Esophagus squamous epithelium (tissue), 5 donors: ENCODE data around the gene YBX2. TPM values are rescaled to one million over a fixed set of nuclear protein-coding genes. Genes with fewer than 3 reads are reported as not detected.
"Not testable (repeated sequence)": the region's sequence is repeated elsewhere in the genome, so short reads cannot be mapped to it uniquely, and the experiment has no call there.

ENCODE experiments used
- DNase-seq: peaks from one replicate; lab custom pipeline; 2025; lab: John Stamatoyannopoulos, UW
- H3K27ac ChIP-seq, 4 donors: fragments of 200-600 bp; sonication (generic); one replicate each; pipeline ENCODE4 v1.5.1; 2016 to 2019; ENCODE audit warnings: mild to moderate bottlenecking in 1 of 4
- H3K27me3 ChIP-seq, 4 donors: fragments of 200-600 bp; sonication (generic); 1 replicate in 3 of 4; 2 replicates in 1 of 4; pipeline versions ENCODE4 v1.5.1 to v1.6.0; 2017 to 2021; ENCODE audit warnings: antibody characterized with exemption in 1 of 4
- H3K36me3 ChIP-seq, 3 donors: fragments of 200-600 bp; sonication (generic); one replicate each; pipeline ENCODE4 v1.5.1; 2016 to 2019
- H3K4me1 ChIP-seq, 3 donors: fragments of 200-600 bp; sonication (generic); one replicate each; pipeline ENCODE4 v1.5.1; 2017 to 2019
- H3K4me3 ChIP-seq, 4 donors: fragments of 200-600 bp; sonication (generic); 1 replicate in 3 of 4; 2 replicates in 1 of 4; pipeline ENCODE4 v1.5.1; 2016 to 2019; ENCODE audit warnings: mild to moderate bottlenecking in 2 of 4, moderate library complexity in 1 of 4
- H3K9me3 ChIP-seq, 3 donors: fragments of 200-600 bp; sonication (generic); one replicate each; pipeline ENCODE4 v1.5.1; 2016 to 2019
- POLR2A ChIP-seq, 4 donors: fragments of 450-650 bp; IDR thresholded peaks; one replicate each; pipeline ENCODE4 v1.6.1; 2017; ENCODE audit warnings: antibody characterized with exemption in 4 of 4, mild to moderate bottlenecking in 4 of 4, moderate library complexity in 3 of 4
- WGBS, 2 donors: methylation state at CpG; one replicate each; pipeline ENCODE4 v1.1.5; 2018; 5-methylcytosine and 5-hydroxymethylcytosine counted together
- intact Hi-C: fragments of 100-400 bp; cut with DNase I; formaldehyde crosslinking; loops from one replicate; pipeline ENCODE4 v1.15.0; 2022
- total RNA-seq, 4 donors: library from RNA; depleted of rRNA; stranded (reverse); fragments of >200 nt; gene quantifications; one replicate each; pipeline ENCODE4 v1.1.0, GENCODE V29; 2016
- TF ChIP-seq, protein P1 (sequence below), 6 experiments: fragments of 450-650 bp in 4 of 6; fragments of 200-600 bp in 2 of 6; sonication (generic) in 2 of 6; IDR thresholded peaks; one replicate each; pipeline ENCODE4 v1.5.1; 2016 to 2019; ENCODE audit warnings: antibody characterized with exemption in 6 of 6, mild to moderate bottlenecking in 4 of 6, moderate library complexity in 4 of 6
- donor health status: DM: yes; HTN: yes; CAD: no.

Gene YBX2
- total RNA-seq, 4 donors from 2014 or later = 0.44 to 3.8 (median 2.3) TPM

DNA sequence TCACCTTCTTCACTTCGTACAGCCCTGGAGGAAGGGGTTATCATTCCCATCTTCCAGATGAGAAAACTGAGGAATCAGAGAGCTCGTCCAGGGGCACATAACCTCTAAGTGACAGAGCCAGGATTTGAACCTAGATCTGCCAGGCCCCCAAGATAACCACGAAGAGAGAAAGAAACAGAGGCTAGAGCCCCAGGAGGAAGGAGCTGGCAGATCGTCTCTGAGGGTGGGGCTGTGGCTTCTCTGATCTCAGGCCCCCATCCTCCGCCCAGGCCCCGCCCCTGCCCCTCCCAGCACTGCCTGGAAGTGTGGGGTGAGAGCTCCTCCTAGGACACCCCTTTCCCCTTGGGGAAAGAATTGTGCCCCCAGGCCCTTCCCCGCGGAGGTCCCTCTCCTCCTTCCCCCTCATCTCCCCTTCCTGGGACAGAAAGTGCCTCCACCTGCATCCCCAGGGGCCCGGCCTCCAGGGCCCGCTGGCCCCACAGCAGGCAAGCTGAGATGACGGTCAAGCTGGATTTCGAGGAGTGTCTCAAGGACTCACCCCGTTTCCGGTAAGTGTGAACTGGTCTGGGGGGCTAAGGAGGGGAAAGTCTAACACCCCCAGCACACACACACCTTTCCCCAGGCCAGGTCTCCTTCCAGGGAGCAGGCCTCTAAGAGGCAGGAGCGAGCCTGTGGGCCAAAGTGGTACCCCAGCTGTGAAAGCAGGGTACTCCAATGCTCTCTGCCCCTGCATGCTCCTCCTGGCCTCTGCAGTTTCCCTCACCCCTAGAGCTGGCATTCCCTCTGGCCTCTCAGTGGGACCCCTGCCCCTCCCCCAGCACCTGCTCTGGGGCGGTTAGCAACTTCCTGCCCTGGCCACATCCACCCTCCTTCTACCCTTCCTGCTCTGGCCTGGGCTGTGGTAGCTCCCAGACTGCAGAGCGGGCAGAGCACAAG is 42.1 kb upstream of the YBX2 start, which contains the start of gene ACAP1:
Gene ACAP1 (plus strand): TSS at position 290 of the 936 bp plus-strand sequence. CDS start 206 bp downstream, at position 496.
- Histone ChIP-seq H3K4me1 (peaks cover 0 to 9% (median 0%) of the 10 kb centered on the region in 3 donors), H3K27ac (peak within 1 kb of the TSS; percentile 24 to 59 (median 48)), H3K27me3 (peaks cover 0 to 51% (median 0%) of the 10 kb centered on the region in 4 donors), H3K4me3 (peak within 1 kb of the TSS; percentile 11 to 57 (median 37)), H3K36me3 (no peaks in the 10 kb centered on the region), H3K9me3 (no peaks in the 10 kb centered on the region)
- intact Hi-C loops = no loop called here
- no peak for TF ChIP-seq POLR2A (IDR thresholded peaks at IDR 0.05)
- TF ChIP-seq, protein P1, sequence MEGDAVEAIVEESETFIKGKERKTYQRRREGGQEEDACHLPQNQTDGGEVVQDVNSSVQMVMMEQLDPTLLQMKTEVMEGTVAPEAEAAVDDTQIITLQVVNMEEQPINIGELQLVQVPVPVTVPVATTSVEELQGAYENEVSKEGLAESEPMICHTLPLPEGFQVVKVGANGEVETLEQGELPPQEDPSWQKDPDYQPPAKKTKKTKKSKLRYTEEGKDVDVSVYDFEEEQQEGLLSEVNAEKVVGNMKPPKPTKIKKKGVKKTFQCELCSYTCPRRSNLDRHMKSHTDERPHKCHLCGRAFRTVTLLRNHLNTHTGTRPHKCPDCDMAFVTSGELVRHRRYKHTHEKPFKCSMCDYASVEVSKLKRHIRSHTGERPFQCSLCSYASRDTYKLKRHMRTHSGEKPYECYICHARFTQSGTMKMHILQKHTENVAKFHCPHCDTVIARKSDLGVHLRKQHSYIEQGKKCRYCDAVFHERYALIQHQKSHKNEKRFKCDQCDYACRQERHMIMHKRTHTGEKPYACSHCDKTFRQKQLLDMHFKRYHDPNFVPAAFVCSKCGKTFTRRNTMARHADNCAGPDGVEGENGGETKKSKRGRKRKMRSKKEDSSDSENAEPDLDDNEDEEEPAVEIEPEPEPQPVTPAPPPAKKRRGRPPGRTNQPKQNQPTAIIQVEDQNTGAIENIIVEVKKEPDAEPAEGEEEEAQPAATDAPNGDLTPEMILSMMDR (IDR thresholded peaks at IDR 0.05) = no peak
- no peak for DNase-seq
- 18 to 38% methylated on average over 5 to 8 of the region's 17 CpGs for WGBS, 2 donors

DNA sequence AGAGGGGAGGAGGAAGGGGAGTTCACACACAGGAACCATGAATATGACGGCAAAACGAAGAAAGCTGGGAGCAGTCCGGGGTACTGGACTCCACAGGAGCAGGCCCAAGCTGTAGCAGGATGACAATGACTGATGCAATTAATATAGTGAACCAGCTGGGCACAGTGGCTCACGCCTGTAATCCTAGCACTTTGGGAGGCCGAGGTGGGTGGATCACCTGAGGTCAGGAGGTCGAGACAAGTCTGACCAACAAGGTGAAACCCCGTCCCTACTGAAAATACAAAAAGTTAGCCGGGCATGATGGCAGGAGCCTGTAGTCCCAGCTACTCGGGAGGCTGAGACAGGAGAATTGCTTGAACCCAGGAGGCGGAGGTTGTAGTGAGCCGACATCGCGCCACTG is 41.3 kb upstream of the YBX2 start:
- H3K4me3 ChIP-seq, intact Hi-C loops, H3K27ac ChIP-seq, H3K36me3 ChIP-seq, DNase-seq, H3K9me3 ChIP-seq: not testable (repeated sequence)
- Histone ChIP-seq H3K4me1 (peaks cover 0 to 12% (median under 1%) of the 10 kb centered on the region in 3 donors), H3K27me3 (peaks cover 0 to 44% (median 0%) of the 10 kb centered on the region in 4 donors)
- 72 to 76% methylated on average over 13 of the region's 13 CpGs for WGBS, 2 donors

GRCh38 chr17:7334938-7335538 is 40.6 kb upstream of the YBX2 start:
- DNase-seq = no peak

GRCh38 chr17:7332600-7333069 is 38.2 kb upstream of the YBX2 start:
- Histone ChIP-seq H3K4me1 (peaks cover 11 to 34% (median 17%) of the 10 kb centered on the region in 3 donors), H3K27me3 (peaks cover 0 to 39% (median 0%) of the 10 kb centered on the region in 4 donors)
- H3K36me3 ChIP-seq, DNase-seq, H3K9me3 ChIP-seq, intact Hi-C loops, H3K27ac ChIP-seq, H3K4me3 ChIP-seq: not testable (repeated sequence)
- WGBS, 2 donors = 46 to 57% methylated on average over 10 of the region's 14 CpGs

More at GRCh38 chr17:7334938-7335538, 40.6 kb upstream of the YBX2 start:
- Histone ChIP-seq H3K4me1 (peaks cover 0 to 20% (median 7%) of the 10 kb centered on the region in 3 donors), H3K27ac (no peak overlapping the region), H3K27me3 (peaks cover 0 to 39% (median 0%) of the 10 kb centered on the region in 4 donors), H3K36me3 (no peaks in the 10 kb centered on the region), H3K4me3 (no peak overlapping the region), H3K9me3 (no peaks in the 10 kb centered on the region)
- TF ChIP-seq, protein P1 (IDR thresholded peaks at IDR 0.05) = no peak
- 69 to 93% methylated on average over 2 to 3 of the region's 3 CpGs for WGBS, 2 donors
- intact Hi-C loops = no loop called here

GRCh38 chr17:7332111-7332510 is 37.7 kb upstream of the YBX2 start:
- 48 to 58% methylated on average over 4 to 7 of the region's 7 CpGs for WGBS, 2 donors
- intact Hi-C loops = no loop called here

More at GRCh38 chr17:7332111-7332510, 37.7 kb upstream of the YBX2 start:
- DNase-seq = no peak
- Histone ChIP-seq H3K27me3 (peaks cover 0 to 37% (median 0%) of the 10 kb centered on the region in 4 donors), H3K4me3 (no peak overlapping the region), H3K9me3 (no peaks in the 10 kb centered on the region), H3K36me3 (peaks cover 0 to 3% (median 0%) of the 10 kb centered on the region in 3 donors), H3K4me1 (peaks cover 11 to 39% (median 17%) of the 10 kb centered on the region in 3 donors), H3K27ac (no peak overlapping the region)
- no peak for TF ChIP-seq POLR2A (IDR thresholded peaks at IDR 0.05)
- TF ChIP-seq, protein P1 (IDR thresholded peaks at IDR 0.05) = no peak
